Ectodermal cell (in vitro differentiated cells): ENCODE measurements around the gene NDUFAF2.
"Not testable (repeated sequence)": the region's sequence is repeated elsewhere in the genome, so short reads cannot be mapped to it uniquely, and the experiment has no call there.

ENCODE experiments used
- H3K27ac ChIP-seq: 2 replicates; pipeline ENCODE4 v1.7.0; 2013; ENCODE audit warnings: mild to moderate bottlenecking, low read depth, low read length; ENCODE audit not compliant: insufficient read depth, poor library complexity, severe bottlenecking
- H3K27me3 ChIP-seq: 2 replicates; pipeline ENCODE4 v1.7.0; 2013; ENCODE audit warnings: mild to moderate bottlenecking, low read length; ENCODE audit not compliant: insufficient read depth, control insufficient read depth, poor library complexity, severe bottlenecking
- H3K36me3 ChIP-seq: one replicate; pipeline ENCODE4 v1.7.0; 2013; ENCODE audit warnings: low read length; ENCODE audit not compliant: control insufficient read depth, insufficient read depth
- H3K4me1 ChIP-seq: one replicate; pipeline ENCODE4 v1.7.0; 2013; ENCODE audit warnings: low read length; ENCODE audit not compliant: control insufficient read depth, insufficient read depth
- H3K4me3 ChIP-seq: 2 replicates; pipeline ENCODE4 v1.7.0; 2013; ENCODE audit warnings: low read depth, low read length, control low read depth; ENCODE audit not compliant: insufficient read depth
- H3K9me3 ChIP-seq: 2 replicates; pipeline ENCODE4 v1.7.0; 2013; ENCODE audit warnings: mild to moderate bottlenecking, low read length, moderate library complexity; ENCODE audit not compliant: control insufficient read depth
- WGBS, 2 experiments: methylation state at CpG; one replicate each; pipeline ENCODE4 v1.1.7; 2013; ENCODE audit warnings: missing lambda C conversion rate in 2 of 2; 5-methylcytosine and 5-hydroxymethylcytosine counted together

NDUFAF2 gene

DNA sequence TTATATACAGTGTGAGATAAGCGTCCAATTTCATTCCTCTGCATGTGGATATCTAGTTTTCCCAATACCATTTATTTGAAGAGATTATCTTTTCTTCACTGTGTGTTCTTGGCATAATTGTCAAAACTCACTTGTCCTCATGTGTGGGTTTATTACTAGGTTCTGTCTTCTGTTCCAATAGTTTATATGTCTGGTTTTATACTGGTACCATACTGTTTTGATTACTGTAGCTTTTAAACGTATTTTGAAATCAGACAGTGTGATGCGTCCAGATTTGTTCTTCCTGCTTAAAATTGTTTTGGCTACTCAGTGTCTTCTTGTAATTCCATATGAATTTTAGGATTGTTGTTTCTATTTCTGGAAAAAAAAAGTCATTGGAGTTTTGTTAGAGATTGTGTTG, 10.2 kb downstream of the NDUFAF2 start:
- Histone ChIP-seq H3K9me3 (no peaks in the 10 kb centered on the region), H3K4me3 (no peak overlapping the region), H3K4me1 (no peaks in the 10 kb centered on the region), H3K27ac (no peak overlapping the region), H3K27me3 (no peaks in the 10 kb centered on the region), H3K36me3 (no peaks in the 10 kb centered on the region)
- WGBS, 2 experiments: 95 to 99% methylated on average over 2 of the region's 3 CpGs

DNA sequence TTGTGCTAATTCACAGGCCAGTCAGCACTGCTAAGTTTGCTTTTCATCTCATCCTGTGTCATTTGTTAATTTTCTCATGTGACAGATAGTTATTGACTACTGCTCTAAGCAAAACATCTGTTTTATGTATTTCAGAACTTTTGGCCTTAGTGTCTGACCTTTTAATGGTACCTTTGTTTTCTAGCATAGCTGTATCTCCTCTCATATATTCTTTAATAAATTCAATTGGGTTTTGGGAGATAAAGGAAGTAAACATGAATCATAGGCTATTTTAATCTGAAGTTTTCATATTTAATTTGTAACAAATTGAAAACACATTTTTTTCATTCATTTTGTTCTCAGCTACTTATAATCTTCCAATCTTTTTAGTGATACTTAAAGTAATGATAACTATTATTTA, 13.1 kb downstream of the NDUFAF2 start:
- Histone ChIP-seq H3K4me3 (no peak overlapping the region), H3K27ac (no peak overlapping the region), H3K27me3 (no peaks in the 10 kb centered on the region)

DNA sequence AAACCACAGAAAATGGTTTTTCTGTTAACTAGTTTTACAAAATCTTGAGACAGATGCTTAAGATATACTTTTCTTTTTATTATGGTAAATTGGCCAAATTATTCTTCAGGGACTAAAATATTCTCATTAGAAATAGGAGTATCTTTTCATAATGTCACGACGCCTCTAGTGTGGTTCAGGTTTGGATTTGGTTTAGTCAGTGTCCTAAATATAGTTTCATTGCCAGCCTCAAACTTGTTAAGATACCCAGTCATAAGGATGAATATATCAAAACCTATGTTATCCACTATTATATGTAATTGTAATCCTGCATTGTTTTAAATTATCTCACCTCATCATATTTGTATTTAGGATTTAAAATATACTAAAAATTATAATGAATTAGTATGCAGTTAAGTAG, 13.7 kb downstream of the NDUFAF2 start:
- WGBS, 2 experiments: 100% methylated on average over 2 of the region's 2 CpGs; no CpG with 5 or more reads in 1 of the 2 experiments
- no peak overlapping the region for H3K4me3 ChIP-seq
- H3K27me3 ChIP-seq: no peaks in the 10 kb centered on the region
- H3K27ac ChIP-seq: no peak overlapping the region
- no peaks in the 10 kb centered on the region for H3K9me3 ChIP-seq
- H3K36me3 ChIP-seq: no peaks in the 10 kb centered on the region
- no peaks in the 10 kb centered on the region for H3K4me1 ChIP-seq

More for the DNA sequence above, 13.1 kb downstream of the NDUFAF2 start:
- H3K36me3 ChIP-seq: no peaks in the 10 kb centered on the region
- H3K9me3 ChIP-seq: no peaks in the 10 kb centered on the region
- H3K4me1 ChIP-seq: no peaks in the 10 kb centered on the region

DNA sequence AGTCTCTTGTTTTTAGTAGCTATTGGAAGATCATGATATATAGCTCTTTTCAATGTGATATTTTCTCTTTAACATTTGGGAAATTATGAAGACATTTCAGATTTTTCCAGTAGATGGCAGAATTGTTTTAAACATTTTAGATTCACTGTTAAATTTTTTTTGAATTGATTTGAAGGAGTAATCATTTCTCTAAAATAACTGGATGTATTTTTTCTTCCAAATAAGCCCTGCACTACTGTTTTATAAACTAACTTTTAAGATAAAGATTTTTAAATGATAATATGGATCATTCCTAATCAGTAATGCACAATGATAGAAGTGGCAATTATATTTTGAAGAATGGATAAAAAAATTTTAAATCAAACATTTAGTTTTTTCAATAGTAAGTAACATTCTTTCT, 14.2 kb downstream of the NDUFAF2 start:
- no peak overlapping the region for H3K4me3 ChIP-seq
- no peaks in the 10 kb centered on the region for H3K27me3 ChIP-seq

DNA sequence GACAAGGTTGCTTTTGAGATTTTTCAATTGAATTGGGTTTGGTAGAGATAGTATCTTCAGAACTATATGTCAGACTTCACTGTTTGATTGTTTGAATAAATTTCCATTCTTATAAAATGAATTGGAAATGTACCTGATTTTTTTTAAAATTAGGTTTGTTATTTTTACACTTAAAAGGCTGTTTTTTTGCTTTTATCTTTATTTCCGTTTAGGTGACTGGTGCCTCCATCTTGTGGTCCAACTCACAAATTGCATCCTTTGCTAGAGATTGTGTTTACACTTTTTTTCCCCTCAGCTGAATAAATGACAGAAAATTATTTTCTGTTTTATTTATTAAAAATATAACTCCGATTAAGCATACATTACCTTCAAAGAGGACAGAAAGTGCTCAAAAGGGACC, 15.6 kb downstream of the NDUFAF2 start:
- WGBS, 2 experiments: 50% methylated on average over 1 of the region's 2 CpGs; no CpG with 5 or more reads in 1 of the 2 experiments
- no peaks in the 10 kb centered on the region for H3K27me3 ChIP-seq
- no peaks in the 10 kb centered on the region for H3K36me3 ChIP-seq
- H3K4me3 ChIP-seq: no peak overlapping the region
- H3K27ac ChIP-seq: no peak overlapping the region
- no peaks in the 10 kb centered on the region for H3K9me3 ChIP-seq
- no peaks in the 10 kb centered on the region for H3K4me1 ChIP-seq

More for the DNA sequence above, 14.2 kb downstream of the NDUFAF2 start:
- Histone ChIP-seq H3K36me3 (no peaks in the 10 kb centered on the region), H3K4me1 (no peaks in the 10 kb centered on the region), H3K9me3 (no peaks in the 10 kb centered on the region), H3K27ac (no peak overlapping the region)

DNA sequence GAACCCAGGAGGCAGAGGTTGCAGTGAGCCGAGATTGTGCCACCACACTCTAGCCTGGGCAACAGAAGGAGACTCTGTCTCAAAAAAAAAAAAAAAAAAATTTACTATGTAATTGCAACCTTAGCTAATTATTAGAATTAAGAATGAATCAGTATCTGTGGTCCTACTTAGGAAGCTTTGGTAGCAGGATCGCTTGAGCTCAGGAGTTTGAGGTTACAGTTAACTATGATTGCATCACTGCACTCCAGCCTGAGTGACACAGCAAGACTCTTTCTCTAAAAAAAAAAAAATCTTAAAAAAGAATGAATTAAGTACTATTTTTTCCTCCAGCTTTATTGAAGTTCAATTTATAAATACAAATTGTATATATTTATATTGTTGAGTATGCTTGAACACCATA, 16.7 kb downstream of the NDUFAF2 start:
- Histone ChIP-seq H3K9me3 (no peaks in the 10 kb centered on the region), H3K27me3 (no peaks in the 10 kb centered on the region), H3K36me3 (no peaks in the 10 kb centered on the region), H3K4me3 (no peak overlapping the region), H3K4me1 (no peaks in the 10 kb centered on the region), H3K27ac (no peak overlapping the region)
- WGBS, 2 experiments: 89 to 92% methylated on average over 2 of the region's 2 CpGs

DNA sequence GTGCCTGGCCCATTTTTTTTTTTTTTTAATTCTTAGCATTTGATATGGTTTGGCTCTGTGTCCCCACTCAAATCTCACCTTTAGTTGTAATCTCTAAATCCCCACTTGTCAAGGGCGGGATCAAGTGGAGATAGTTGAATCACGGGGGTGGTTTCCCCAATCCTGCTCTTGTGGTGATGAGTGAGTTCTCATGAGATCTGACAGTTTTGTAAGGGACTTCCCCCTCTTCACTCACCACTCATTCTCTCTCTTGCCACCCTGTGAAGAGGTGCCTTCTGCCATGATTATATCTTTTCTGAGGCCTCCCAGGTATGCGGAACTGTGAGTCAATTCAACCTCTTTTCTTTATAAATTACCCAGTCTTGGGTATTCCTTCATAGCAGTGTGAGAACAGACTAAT, 27.2 kb downstream of the NDUFAF2 start:
- 91 to 94% methylated on average over 1 to 3 of the region's 3 CpGs for WGBS, 2 experiments
- no peaks in the 10 kb centered on the region for H3K36me3 ChIP-seq
- H3K9me3 ChIP-seq: no peaks in the 10 kb centered on the region
- H3K27ac ChIP-seq: no peak overlapping the region
- no peaks in the 10 kb centered on the region for H3K4me1 ChIP-seq
- no peak overlapping the region for H3K4me3 ChIP-seq
- no peaks in the 10 kb centered on the region for H3K27me3 ChIP-seq

DNA sequence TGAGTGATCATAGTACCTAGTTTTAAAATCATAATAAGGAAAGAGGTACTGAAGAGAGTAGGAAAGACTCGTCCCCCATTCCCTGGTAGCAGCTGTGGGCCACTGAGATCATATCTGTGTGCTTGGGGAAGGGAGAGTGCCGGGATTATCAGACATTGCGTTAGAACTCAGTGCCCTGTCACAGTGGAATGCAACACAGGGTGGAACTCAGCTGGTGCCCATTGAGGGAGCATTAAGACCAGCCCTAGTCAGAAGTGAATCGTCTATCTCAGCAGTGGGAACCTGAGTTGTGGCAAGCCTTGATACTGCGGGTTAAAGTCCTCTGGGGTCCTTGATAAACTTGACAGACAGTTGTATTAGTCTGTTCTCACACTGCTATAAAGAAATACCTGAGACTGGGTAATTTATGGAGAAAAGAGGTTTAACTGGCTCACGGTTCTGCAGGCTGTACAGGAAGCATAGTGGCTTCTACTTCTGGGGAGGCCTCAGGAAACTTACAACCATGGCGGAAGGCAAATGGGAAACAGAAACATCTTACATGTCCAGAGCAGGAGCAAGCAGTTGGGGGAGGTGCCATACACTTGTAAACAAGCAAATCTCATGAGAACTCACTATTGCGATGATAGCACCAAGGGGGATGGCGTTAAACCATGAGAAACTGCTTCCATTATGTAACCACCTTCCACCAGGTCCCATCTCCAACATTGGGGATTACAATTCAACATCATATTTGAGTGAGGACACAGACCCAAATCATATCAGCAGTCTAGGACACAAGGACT, 33.1 kb downstream of the NDUFAF2 start:
- 77 to 88% methylated on average over 8 to 9 of the region's 9 CpGs for WGBS, 2 experiments
- no peaks in the 10 kb centered on the region for H3K9me3 ChIP-seq
- H3K4me1 ChIP-seq: no peaks in the 10 kb centered on the region
- H3K36me3 ChIP-seq: no peaks in the 10 kb centered on the region
- H3K4me3 ChIP-seq: no peak overlapping the region
- H3K27ac ChIP-seq: no peak overlapping the region
- no peaks in the 10 kb centered on the region for H3K27me3 ChIP-seq

DNA sequence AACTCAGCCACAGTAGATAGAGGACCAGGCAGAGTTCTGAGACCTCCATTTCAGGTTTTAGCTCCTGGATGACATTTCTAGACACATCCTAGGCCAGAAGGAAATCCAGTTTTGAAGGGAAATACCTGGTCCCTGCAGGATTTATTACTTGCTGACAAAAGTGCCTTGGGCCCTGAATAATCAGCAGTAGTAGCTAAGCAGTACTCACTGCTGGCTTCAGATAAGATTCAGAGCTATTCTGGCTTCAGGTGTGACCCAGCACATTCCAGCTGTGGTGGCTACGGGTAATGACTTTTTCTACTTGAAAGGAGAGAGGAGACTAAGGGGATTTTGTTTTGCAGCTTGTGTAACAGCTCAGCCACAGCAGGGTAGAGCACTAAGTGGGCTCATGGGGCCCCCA, 34.0 kb downstream of the NDUFAF2 start:
- no peaks in the 10 kb centered on the region for H3K36me3 ChIP-seq
- no peaks in the 10 kb centered on the region for H3K4me1 ChIP-seq
- no peaks in the 10 kb centered on the region for H3K9me3 ChIP-seq
- 90 to 96% methylated on average over 1 of the region's 1 CpG for WGBS, 2 experiments
- no peak overlapping the region for H3K27ac ChIP-seq
- no peaks in the 10 kb centered on the region for H3K27me3 ChIP-seq
- no peak overlapping the region for H3K4me3 ChIP-seq

DNA sequence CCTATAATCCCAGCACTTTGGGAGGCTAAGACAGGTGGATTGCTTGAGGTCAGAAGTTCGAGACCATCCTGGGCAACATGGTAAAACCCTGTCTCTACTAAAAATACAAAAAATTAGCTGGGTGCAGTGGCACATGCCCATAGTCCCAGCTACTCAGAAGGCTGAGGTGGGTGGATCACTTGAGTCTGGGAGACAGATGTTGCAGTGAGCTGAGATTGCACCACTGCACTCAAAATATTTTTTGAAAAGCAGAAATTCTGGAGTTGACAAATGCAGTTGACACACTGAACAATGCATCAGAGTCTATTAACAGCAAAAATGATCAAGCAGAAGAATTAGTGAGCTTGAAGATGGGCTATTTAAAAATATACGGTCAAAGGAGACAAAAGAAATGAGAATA, 35.5 kb downstream of the NDUFAF2 start:
- 91 to 95% methylated on average over 2 of the region's 2 CpGs for WGBS, 2 experiments
- H3K9me3 ChIP-seq: no peaks in the 10 kb centered on the region
- H3K4me3 ChIP-seq: no peak overlapping the region
- no peaks in the 10 kb centered on the region for H3K4me1 ChIP-seq
- no peak overlapping the region for H3K27ac ChIP-seq
- no peaks in the 10 kb centered on the region for H3K27me3 ChIP-seq
- H3K36me3 ChIP-seq: no peaks in the 10 kb centered on the region

DNA sequence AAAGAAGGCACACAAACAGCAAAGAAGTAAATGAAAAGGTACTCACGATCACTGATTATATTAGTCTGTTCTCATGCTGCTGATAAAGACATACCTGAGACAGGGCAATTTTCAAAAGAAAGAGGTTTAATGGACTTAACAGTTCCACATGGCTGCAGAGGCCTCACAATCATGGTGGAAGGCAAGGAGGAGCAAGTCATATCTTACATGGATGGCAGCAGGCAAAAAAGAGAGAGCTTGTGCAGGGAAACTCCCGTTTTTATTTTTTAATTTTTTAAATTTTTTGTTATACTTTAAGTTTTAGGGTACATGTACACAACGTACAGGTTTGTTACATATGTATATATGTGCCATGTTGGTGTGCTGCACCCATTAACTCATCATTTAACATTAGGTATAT, 37.1 kb downstream of the NDUFAF2 start:
- H3K4me3 ChIP-seq, H3K9me3 ChIP-seq, H3K27me3 ChIP-seq, H3K4me1 ChIP-seq, H3K36me3 ChIP-seq, H3K27ac ChIP-seq: not testable (repeated sequence)
- WGBS, 2 experiments: 97 to 100% methylated on average over 1 to 2 of the region's 3 CpGs
